Chondrocyte (in vitro differentiated cells): ENCODE results near the gene PPP2R1B. TPM values are rescaled to one million over a fixed set of nuclear protein-coding genes. Genes with fewer than 3 reads are reported as not detected.

Experiments
- DNase-seq: peaks from one replicate; pipeline ENCODE4 v3.0.0; 2021; ENCODE audit warnings: mixed read lengths, low spot score
- H3K27ac Mint-ChIP-seq: one replicate; pipeline ENCODE4 v1.8.0; 2021; ENCODE audit warnings: mild to moderate bottlenecking, moderate library complexity, mixed read lengths; ENCODE audit not compliant: unreplicated experiment
- H3K27me3 Mint-ChIP-seq: 2 replicates; pipeline ENCODE4 v1.8.0; 2021; ENCODE audit warnings: low read depth, mixed read lengths
- H3K36me3 Mint-ChIP-seq: 2 replicates; pipeline ENCODE4 v1.8.0; 2021; ENCODE audit warnings: low read depth, mixed read lengths
- H3K4me1 Mint-ChIP-seq: 2 replicates; pipeline ENCODE4 v1.8.0; 2021; ENCODE audit warnings: low read depth, mild to moderate bottlenecking, mixed read lengths
- H3K4me3 Mint-ChIP-seq: one replicate; pipeline ENCODE4 v1.8.0; 2021; ENCODE audit warnings: mild to moderate bottlenecking, moderate library complexity, mixed read lengths; ENCODE audit not compliant: unreplicated experiment
- H3K9me3 Mint-ChIP-seq: 2 replicates; pipeline ENCODE4 v1.8.0; 2021; ENCODE audit warnings: low read depth, mixed read lengths
- total RNA-seq: library from RNA; stranded (reverse); gene quantifications from 3 replicates; pipeline ENCODE4 v1.2.1, GENCODE V29; 2021
- TF ChIP-seq, protein P1 (sequence below): fragments of 200-600 bp; sonication (generic); IDR thresholded peaks from 2 replicates; pipeline ENCODE4 v1.5.0; 2021; ENCODE audit warnings: antibody characterized with exemption, mild to moderate bottlenecking, moderate library complexity

Gene PPP2R1B
- total RNA-seq, 1 donor from 2014 or later, result 17.2 TPM

DNA sequence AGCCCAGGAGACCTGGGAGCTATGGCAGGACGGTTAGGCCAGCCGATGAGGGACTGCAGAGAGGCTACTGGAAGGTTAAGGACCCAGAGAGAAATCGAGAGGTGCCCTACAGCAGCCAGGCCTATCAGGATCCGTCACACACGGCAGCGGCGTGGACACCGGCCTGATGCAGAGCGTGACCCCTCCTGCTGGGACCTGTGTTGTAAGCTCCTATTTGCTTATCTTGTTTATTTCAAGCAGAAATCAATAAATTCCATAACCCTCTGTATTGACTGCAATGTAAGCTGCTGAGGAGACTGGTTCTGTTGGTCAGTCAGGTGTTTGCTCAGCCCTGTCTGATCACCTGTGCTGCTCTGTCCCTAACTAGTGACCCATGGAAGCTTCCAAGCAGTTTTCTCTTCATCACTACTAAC is 39.9 kb downstream of the PPP2R1B start:
- DNase-seq, result no peak

DNA sequence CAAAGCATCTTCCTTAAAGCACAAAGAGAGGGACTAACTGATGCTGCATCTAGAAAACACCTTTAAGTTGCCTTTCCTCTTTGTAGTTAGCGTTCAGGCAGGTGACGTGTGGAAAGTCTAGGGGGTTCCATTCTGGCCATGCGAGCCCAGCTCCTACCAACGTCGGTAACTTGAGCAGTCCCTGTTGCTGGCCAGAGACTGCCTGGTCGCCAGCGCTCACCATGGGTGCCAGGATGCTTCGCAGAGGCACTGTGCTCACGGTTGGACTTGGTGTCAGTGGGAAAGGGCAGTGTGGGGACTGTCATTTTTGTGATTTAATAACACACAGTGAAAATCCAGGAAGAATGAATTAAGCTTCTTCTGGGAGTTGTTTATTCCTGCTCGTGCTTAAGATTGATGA is 40.6 kb downstream of the PPP2R1B start:
- peaks cover 24% of the 10 kb centered on the region for H3K36me3 Mint-ChIP-seq
- no peak overlapping the region for H3K4me3 Mint-ChIP-seq
- TF ChIP-seq, protein P1, sequence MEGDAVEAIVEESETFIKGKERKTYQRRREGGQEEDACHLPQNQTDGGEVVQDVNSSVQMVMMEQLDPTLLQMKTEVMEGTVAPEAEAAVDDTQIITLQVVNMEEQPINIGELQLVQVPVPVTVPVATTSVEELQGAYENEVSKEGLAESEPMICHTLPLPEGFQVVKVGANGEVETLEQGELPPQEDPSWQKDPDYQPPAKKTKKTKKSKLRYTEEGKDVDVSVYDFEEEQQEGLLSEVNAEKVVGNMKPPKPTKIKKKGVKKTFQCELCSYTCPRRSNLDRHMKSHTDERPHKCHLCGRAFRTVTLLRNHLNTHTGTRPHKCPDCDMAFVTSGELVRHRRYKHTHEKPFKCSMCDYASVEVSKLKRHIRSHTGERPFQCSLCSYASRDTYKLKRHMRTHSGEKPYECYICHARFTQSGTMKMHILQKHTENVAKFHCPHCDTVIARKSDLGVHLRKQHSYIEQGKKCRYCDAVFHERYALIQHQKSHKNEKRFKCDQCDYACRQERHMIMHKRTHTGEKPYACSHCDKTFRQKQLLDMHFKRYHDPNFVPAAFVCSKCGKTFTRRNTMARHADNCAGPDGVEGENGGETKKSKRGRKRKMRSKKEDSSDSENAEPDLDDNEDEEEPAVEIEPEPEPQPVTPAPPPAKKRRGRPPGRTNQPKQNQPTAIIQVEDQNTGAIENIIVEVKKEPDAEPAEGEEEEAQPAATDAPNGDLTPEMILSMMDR, result no peak
- no peak for DNase-seq
- no peaks in the 10 kb centered on the region for H3K9me3 Mint-ChIP-seq
- H3K4me1 Mint-ChIP-seq, result peaks cover 19% of the 10 kb centered on the region
- H3K27ac Mint-ChIP-seq, result no peak overlapping the region
- H3K27me3 Mint-ChIP-seq, result no peaks in the 10 kb centered on the region

More for the DNA sequence above, 39.9 kb downstream of the PPP2R1B start:
- Mint-ChIP-seq H3K36me3 (peaks cover 20% of the 10 kb centered on the region), H3K27me3 (no peaks in the 10 kb centered on the region), H3K4me1 (peaks cover 25% of the 10 kb centered on the region), H3K27ac (no peak overlapping the region), H3K4me3 (no peak overlapping the region), H3K9me3 (no peaks in the 10 kb centered on the region)
- TF ChIP-seq, protein P1, result no peak

DNA sequence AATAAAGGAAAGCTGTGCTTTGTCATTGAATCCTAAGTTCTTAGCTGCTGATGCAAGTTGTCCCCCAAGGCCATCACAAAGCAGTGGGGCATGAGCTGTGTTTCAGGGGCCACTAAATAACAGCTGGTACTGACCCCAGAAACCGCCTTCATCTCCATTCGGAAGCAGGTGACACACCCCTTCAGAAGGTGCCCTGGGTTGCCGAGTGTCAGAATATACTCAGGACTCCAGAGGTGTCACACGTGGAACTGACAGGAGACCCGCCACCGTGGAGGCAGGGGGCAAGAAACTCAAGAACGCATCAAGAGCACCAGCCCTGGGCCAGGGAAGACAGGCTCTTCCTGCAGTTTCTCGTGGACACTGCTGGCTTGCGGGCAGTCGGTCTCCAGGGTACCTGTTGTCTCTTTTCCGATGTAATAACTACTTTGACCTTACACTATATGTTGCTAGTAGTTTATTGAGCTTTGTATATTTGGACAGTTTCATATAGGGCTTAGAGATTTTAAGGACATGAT is 41.5 kb downstream of the PPP2R1B start:
- Mint-ChIP-seq H3K9me3 (no peaks in the 10 kb centered on the region), H3K27me3 (no peaks in the 10 kb centered on the region), H3K27ac (no peak overlapping the region), H3K4me1 (peaks cover 10% of the 10 kb centered on the region), H3K4me3 (no peak overlapping the region), H3K36me3 (peaks cover 31% of the 10 kb centered on the region)
- no peak for DNase-seq
- TF ChIP-seq, protein P1, result no peak

DNA sequence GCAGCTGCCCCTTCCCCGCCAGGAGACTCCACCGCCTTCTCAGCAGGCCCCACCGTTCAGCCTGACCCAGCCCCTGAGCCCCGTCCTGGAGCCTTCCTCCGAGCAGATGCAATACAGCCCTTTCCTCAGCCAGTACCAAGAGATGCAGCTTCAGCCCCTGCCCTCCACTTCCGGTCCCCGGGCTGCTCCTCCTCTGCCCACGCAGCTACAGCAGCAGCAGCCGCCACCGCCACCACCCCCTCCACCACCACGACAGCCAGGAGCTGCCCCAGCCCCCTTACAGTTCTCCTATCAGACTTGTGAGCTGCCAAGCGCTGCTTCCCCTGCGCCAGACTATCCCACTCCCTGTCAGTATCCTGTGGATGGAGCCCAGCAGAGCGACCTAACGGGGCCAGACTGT is 42.6 kb downstream of the PPP2R1B start:
- Mint-ChIP-seq H3K27me3 (no peaks in the 10 kb centered on the region), H3K36me3 (peaks cover 32% of the 10 kb centered on the region), H3K4me1 (peaks cover 11% of the 10 kb centered on the region), H3K27ac (no peak overlapping the region), H3K9me3 (no peaks in the 10 kb centered on the region), H3K4me3 (no peak overlapping the region)
- DNase-seq, result no peak
- TF ChIP-seq, protein P1, result no peak

DNA sequence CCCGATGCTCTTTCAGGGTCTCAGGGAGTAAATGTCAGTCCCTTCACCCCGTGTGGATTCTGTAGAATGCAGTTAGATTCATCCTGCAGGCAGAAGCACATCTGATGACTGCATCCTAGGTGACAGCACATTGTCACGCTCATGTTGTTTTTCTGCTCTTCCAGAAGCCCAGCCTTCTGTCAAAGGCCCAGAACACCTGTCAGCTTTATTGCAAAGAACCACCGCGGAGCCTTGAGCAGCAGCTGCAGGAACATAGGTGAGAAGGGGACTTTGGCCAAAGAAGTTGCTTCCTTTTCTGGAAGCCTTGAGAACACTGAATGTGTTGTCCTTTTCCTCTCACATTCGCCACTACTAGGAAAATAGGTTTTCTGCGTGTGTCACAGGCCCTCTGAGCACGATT is 43.7 kb downstream of the PPP2R1B start:
- TF ChIP-seq, protein P1, result no peak
- Mint-ChIP-seq H3K36me3 (peaks cover 32% of the 10 kb centered on the region), H3K9me3 (no peaks in the 10 kb centered on the region)

More for the DNA sequence above, 43.7 kb downstream of the PPP2R1B start:
- H3K27me3 Mint-ChIP-seq, result no peaks in the 10 kb centered on the region
- H3K27ac Mint-ChIP-seq, result no peak overlapping the region
- no peak overlapping the region for H3K4me3 Mint-ChIP-seq
- no peak for DNase-seq
- H3K4me1 Mint-ChIP-seq, result peaks cover 22% of the 10 kb centered on the region
